Kidney (tissue), 14 donors: ENCODE data around the gene PTGFR. TPM values are rescaled to one million over a fixed set of nuclear protein-coding genes. Genes with fewer than 3 reads are reported as not detected.

Experiments used
- DNase-seq, 5 donors: peaks; one replicate each; pipeline ENCODE4 v3.0.0-alpha.2; 2013 to 2020
- FAIRE-seq: peaks from 2 replicates; lab custom pipeline; 2012; peaks lifted over from hg19 to GRCh38; lab: Jason Lieb, UNC
- H3K27ac ChIP-seq, 2 donors: one replicate each; pipeline ENCODE4 v1.7.0; 2013; ENCODE audit warnings: low read depth in 2 of 2, low read length in 2 of 2, inconsistent platforms in 1 of 2
- H3K27me3 ChIP-seq: one replicate; pipeline ENCODE4 v1.7.1; 2013; ENCODE audit warnings: low read length, inconsistent platforms; ENCODE audit not compliant: control insufficient read depth, insufficient read depth
- H3K36me3 ChIP-seq, 3 donors: one replicate each; pipeline versions ENCODE4 v1.7.0 to v1.7.1; 2013; ENCODE audit warnings: low read length in 3 of 3, control low read depth in 1 of 3, inconsistent platforms in 1 of 3; ENCODE audit not compliant: insufficient read depth in 3 of 3, control insufficient read depth in 2 of 3
- H3K4me1 ChIP-seq, 3 donors: one replicate each; pipeline versions ENCODE4 v1.7.0 to v1.7.1; 2013; ENCODE audit warnings: low read length in 3 of 3, inconsistent platforms in 1 of 3, low read depth in 1 of 3; ENCODE audit not compliant: control insufficient read depth in 2 of 3, insufficient read depth in 2 of 3
- H3K4me3 ChIP-seq, 3 donors: one replicate each; pipeline versions ENCODE4 v1.7.0 to v1.8.1; 2013; ENCODE audit warnings: low read length in 3 of 3, control low read depth in 1 of 3, inconsistent platforms in 1 of 3
- H3K9ac ChIP-seq, 3 donors: one replicate each; pipeline versions ENCODE4 v1.7.0 to v1.7.1; 2013; ENCODE audit warnings: low read length in 3 of 3, control low read depth in 1 of 3, inconsistent platforms in 1 of 3
- H3K9me3 ChIP-seq, 3 donors: one replicate each; pipeline versions ENCODE4 v1.7.0 to v1.7.1; 2013; ENCODE audit warnings: low read length in 3 of 3, control low read depth in 1 of 3, inconsistent platforms in 1 of 3; ENCODE audit not compliant: control insufficient read depth in 2 of 3, insufficient read depth in 1 of 3
- intact Hi-C: fragments of 100-400 bp; cut with DNase I; formaldehyde crosslinking; loops from one replicate; pipeline ENCODE4 v1.11.1; 2022
- polyA plus RNA-seq: library from polyadenylated mRNA; stranded (reverse); fragments of 350-450 nt; fragmentation: Illumina TruSeq; extraction: RNeasy Lipid Tissue Mini Kit (QIAGEN cat#74804); gene quantifications from one replicate; pipeline ENCODE4 v1.2.3, GENCODE V29; 2014; ENCODE audit warnings: low read depth, low replicate concordance; ENCODE audit not compliant: insufficient read depth
- total RNA-seq: library from RNA; stranded (reverse); fragmentation: NEBNext Ultra II Directional; extraction: Animal tissue kit (Norgen Biotek cat#: 25700); gene quantifications from one replicate; pipeline ENCODE4 v1.2.1, GENCODE V29; 2021
- TF ChIP-seq, protein P1 (sequence below): IDR thresholded peaks from 3 replicates; pipeline ENCODE4 v1.5.1; 2012; ENCODE audit warnings: mild to moderate bottlenecking, moderate library complexity, borderline replicate concordance; ENCODE audit not compliant: insufficient read depth; ENCODE audit errors: extremely low read depth
- donor health status: control.
- donor health status: control.
- donor health status: control.
- donor health status: control.
- donor health status: control.
- donor health status: DM: yes; HTN: yes; CAD: no.
- donor health status: Normal renal cell carcinoma (clear cell type).

The PTGFR gene
- total and polyA plus RNA-seq, 2 donors from 2014 or later: 2.4 to 3.7 TPM

DNA sequence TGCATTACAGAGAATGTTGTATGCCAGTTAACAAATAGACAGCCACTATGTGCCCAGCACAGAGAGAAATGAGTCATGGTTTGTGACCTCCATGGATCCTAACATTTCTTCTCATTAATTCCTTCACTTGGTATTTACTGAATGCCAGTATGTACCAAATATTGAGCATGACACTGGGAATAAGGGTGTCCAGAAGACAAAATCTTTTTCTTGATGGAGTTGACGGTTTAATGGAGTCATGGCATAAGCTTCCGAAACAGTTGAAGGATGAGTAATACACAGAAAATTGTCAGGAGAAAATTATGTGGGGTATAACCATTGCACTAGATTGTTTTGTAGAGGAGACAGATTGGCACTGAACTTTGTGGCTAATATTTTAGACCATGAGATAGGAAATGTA, 36.9 kb downstream of the PTGFR start:
- no peak for DNase-seq

DNA sequence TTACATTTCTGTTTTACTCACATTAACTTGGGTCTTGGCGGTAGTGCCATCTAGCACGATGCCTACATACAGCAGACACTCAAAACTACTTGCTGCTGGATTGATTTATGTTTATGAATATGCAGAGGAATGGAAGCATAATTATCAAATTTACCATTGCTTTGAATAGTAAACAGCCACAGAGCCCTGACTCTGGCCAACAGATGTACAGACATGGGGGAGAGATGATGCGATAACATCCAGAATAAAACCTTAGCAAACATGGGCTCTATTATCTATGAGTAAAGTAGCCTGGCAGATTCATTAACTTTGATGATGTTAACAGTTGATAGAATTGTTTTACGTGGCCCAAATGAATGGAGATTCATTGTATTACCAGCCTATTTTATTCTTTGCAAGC, 42.8 kb downstream of the PTGFR start:
- H3K36me3 ChIP-seq: no peaks in the 10 kb centered on the region
- H3K27me3 ChIP-seq: no peaks in the 10 kb centered on the region
- TF ChIP-seq, protein P1, sequence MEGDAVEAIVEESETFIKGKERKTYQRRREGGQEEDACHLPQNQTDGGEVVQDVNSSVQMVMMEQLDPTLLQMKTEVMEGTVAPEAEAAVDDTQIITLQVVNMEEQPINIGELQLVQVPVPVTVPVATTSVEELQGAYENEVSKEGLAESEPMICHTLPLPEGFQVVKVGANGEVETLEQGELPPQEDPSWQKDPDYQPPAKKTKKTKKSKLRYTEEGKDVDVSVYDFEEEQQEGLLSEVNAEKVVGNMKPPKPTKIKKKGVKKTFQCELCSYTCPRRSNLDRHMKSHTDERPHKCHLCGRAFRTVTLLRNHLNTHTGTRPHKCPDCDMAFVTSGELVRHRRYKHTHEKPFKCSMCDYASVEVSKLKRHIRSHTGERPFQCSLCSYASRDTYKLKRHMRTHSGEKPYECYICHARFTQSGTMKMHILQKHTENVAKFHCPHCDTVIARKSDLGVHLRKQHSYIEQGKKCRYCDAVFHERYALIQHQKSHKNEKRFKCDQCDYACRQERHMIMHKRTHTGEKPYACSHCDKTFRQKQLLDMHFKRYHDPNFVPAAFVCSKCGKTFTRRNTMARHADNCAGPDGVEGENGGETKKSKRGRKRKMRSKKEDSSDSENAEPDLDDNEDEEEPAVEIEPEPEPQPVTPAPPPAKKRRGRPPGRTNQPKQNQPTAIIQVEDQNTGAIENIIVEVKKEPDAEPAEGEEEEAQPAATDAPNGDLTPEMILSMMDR: no peak
- H3K4me1 ChIP-seq: no peaks in the 10 kb centered on the region
- no peaks in the 10 kb centered on the region for H3K9me3 ChIP-seq
- H3K27ac ChIP-seq: no peak overlapping the region
- no peak for DNase-seq
- H3K4me3 ChIP-seq: no peak overlapping the region
- no peak overlapping the region for H3K9ac ChIP-seq
- no peak for FAIRE-seq
- intact Hi-C loops: no loop called here

More for the DNA sequence above, 36.9 kb downstream of the PTGFR start:
- H3K9me3 ChIP-seq: no peaks in the 10 kb centered on the region
- no peak overlapping the region for H3K27ac ChIP-seq
- no peak overlapping the region for H3K9ac ChIP-seq
- H3K36me3 ChIP-seq: no peaks in the 10 kb centered on the region
- no peak overlapping the region for H3K4me3 ChIP-seq
- no peak for FAIRE-seq
- H3K4me1 ChIP-seq: no peaks in the 10 kb centered on the region
- no peaks in the 10 kb centered on the region for H3K27me3 ChIP-seq
- TF ChIP-seq, protein P1: no peak
- intact Hi-C loops: no loop called here

DNA sequence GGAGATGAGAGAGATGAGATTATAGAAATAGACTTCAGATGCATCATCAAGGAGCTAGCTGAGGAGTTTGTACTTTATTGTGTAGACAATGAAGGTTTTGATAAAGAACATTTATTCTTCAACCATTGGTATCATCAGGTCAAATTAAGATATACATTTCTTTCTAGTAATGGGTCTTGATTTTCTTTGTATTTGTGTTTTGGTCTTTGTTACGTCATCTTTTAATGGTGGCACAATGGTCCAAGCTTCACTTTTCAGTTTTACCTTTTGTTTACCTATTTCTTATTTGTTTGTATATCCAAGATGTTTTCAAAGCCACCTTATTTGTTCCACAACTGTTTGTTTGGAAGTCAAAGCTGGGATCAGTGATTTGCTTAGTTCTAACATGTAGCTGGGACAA, 44.5 kb downstream of the PTGFR start:
- FAIRE-seq (no peak), DNase-seq (no peak)
- TF ChIP-seq, protein P1: no peak
- no peaks in the 10 kb centered on the region for H3K9me3 ChIP-seq
- no peak overlapping the region for H3K4me3 ChIP-seq
- no peaks in the 10 kb centered on the region for H3K27me3 ChIP-seq
- no peaks in the 10 kb centered on the region for H3K36me3 ChIP-seq
- no peaks in the 10 kb centered on the region for H3K4me1 ChIP-seq
- no peak overlapping the region for H3K27ac ChIP-seq
- no peak overlapping the region for H3K9ac ChIP-seq
- intact Hi-C loops: no loop called here

DNA sequence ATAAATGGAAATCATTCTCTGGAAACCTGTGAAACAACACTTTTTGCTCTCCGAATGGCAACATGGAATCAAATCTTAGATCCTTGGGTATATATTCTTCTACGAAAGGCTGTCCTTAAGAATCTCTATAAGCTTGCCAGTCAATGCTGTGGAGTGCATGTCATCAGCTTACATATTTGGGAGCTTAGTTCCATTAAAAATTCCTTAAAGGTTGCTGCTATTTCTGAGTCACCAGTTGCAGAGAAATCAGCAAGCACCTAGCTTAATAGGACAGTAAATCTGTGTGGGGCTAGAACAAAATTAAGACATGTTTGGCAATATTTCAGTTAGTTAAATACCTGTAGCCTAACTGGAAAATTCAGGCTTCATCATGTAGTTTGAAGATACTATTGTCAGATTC, 45.7 kb downstream of the PTGFR start:
- H3K9ac ChIP-seq: no peak overlapping the region
- TF ChIP-seq, protein P1: no peak
- no peak for DNase-seq
- no peaks in the 10 kb centered on the region for H3K36me3 ChIP-seq
- H3K27me3 ChIP-seq: no peaks in the 10 kb centered on the region
- intact Hi-C loops: no loop called here
- no peak overlapping the region for H3K4me3 ChIP-seq
- H3K9me3 ChIP-seq: no peaks in the 10 kb centered on the region
- H3K27ac ChIP-seq: no peak overlapping the region
- H3K4me1 ChIP-seq: no peaks in the 10 kb centered on the region
- FAIRE-seq: no peak
